PC-3 (cell line): ENCODE results near the gene TSPAN32. TPM values are rescaled to one million over a fixed set of nuclear protein-coding genes. Genes with fewer than 3 reads are reported as not detected.

Experiments
- ATAC-seq: fragments of 200-7000 bp; cut with Tn5 transposase; 2 replicates; pipeline ENCODE4 v1.9.1; 2020; ENCODE audit warnings: mild to moderate bottlenecking, moderate library complexity
- BruUV-seq: library from RNA; stranded (reverse); fragments of 400-500 nt; replicated peaks from 2 replicates; lab custom pipeline; 2021; lab: Mats Ljungman, UMichigan
- CTCF ChIA-PET: fragments of 300-600 bp; sonication (Branson Sonifier 250); formaldehyde crosslinking; loops from one replicate; lab custom pipeline; 2022; ENCODE audit warnings: antibody characterized with exemption; lab: Charles Lee
- POLR2A ChIA-PET: fragments of 300-600 bp; sonication (Branson Sonifier 250); formaldehyde crosslinking; loops from one replicate; lab custom pipeline; 2022; ENCODE audit warnings: antibody characterized with exemption; ENCODE audit not compliant: unreplicated experiment; lab: Charles Lee
- DNase-seq: peaks from one replicate; pipeline ENCODE4 v3.0.0-alpha.2; 2015
- H2AFZ ChIP-seq: fragments of 300-600 bp; sonication (generic); 2 replicates; pipeline ENCODE4 v1.6.0; 2016; ENCODE audit warnings: antibody characterized with exemption, low read length
- H3F3A ChIP-seq: fragments of 300-600 bp; sonication (generic); one replicate; pipeline ENCODE4 v1.6.0; 2017; ENCODE audit warnings: antibody characterized with exemption, low read length, control low read depth, mild to moderate bottlenecking; ENCODE audit not compliant: unreplicated experiment
- H3K27ac ChIP-seq: fragments of 300-600 bp; sonication (generic); 2 replicates; pipeline ENCODE4 v1.5.1; 2016; ENCODE audit warnings: mild to moderate bottlenecking, low read length
- H3K27me3 ChIP-seq: fragments of 300-600 bp; sonication (generic); 2 replicates; pipeline ENCODE4 v1.6.1; 2016; ENCODE audit warnings: low read length, mixed read lengths
- H3K36me3 ChIP-seq: fragments of 300-600 bp; sonication (generic); 2 replicates; pipeline ENCODE4 v1.6.1; 2016; ENCODE audit warnings: low read depth, mixed run types, low read length, mixed read lengths
- H3K4me1 ChIP-seq: fragments of 300-600 bp; sonication (generic); 2 replicates; pipeline ENCODE4 v1.5.1; 2016; ENCODE audit warnings: low read length; ENCODE audit not compliant: insufficient read depth
- H3K4me2 ChIP-seq: fragments of 300-600 bp; sonication (generic); 2 replicates; pipeline ENCODE4 v1.6.0; 2016; ENCODE audit warnings: low read length
- H3K4me3 ChIP-seq: fragments of 300-600 bp; sonication (generic); 2 replicates; pipeline ENCODE4 v1.5.1; 2016; ENCODE audit warnings: mild to moderate bottlenecking, low read length, mixed read lengths
- H3K79me2 ChIP-seq: fragments of 300-600 bp; sonication (generic); 2 replicates; pipeline ENCODE4 v1.6.1; 2017; ENCODE audit warnings: low read length, mixed read lengths
- H3K9ac ChIP-seq: fragments of 300-600 bp; sonication (generic); 2 replicates; pipeline ENCODE4 v1.6.0; 2016; ENCODE audit warnings: mild to moderate bottlenecking, low read length
- H3K9me2 ChIP-seq: fragments of 300-600 bp; sonication (generic); replicated peaks from 2 replicates; pipeline ENCODE4 v1.6.1; 2016; ENCODE audit warnings: mixed run types, low read length, mixed read lengths
- H3K9me3 ChIP-seq: fragments of 300-600 bp; sonication (generic); 2 replicates; pipeline ENCODE4 v1.6.1; 2016; ENCODE audit warnings: low read length, mixed read lengths
- H4K20me1 ChIP-seq: fragments of 300-600 bp; sonication (generic); 2 replicates; pipeline ENCODE4 v1.6.1; 2016; ENCODE audit warnings: low read length, mixed read lengths
- EZH2 ChIP-seq: fragments of 300-600 bp; sonication (generic); IDR thresholded peaks from one replicate; pipeline ENCODE4 v1.6.1; 2017; ENCODE audit warnings: antibody characterized with exemption, mild to moderate bottlenecking, low read length; ENCODE audit not compliant: unreplicated experiment
- EZH2phosphoT487 ChIP-seq: fragments of 300-600 bp; sonication (generic); IDR thresholded peaks from 2 replicates; pipeline ENCODE4 v1.6.1; 2018; ENCODE audit warnings: mild to moderate bottlenecking, antibody characterized with exemption, low read length, borderline replicate concordance
- intact Hi-C: fragments of 100-400 bp; cut with micrococcal nuclease; formaldehyde crosslinking; loops from 2 replicates; pipeline ENCODE4 v1.9.0; 2023
- total RNA-seq: library from RNA; depleted of rRNA; stranded (reverse); fragments of >200 nt; gene quantifications from 2 replicates; pipeline ENCODE4 v1.2.3, GENCODE V29; 2014
- TF ChIP-seq, protein P1 (sequence below): fragments of 300-600 bp; sonication (generic); conservative IDR thresholded peaks from 2 replicates; pipeline ENCODE4 v1.5.1; 2017; ENCODE audit warnings: antibody characterized with exemption, low read depth, mild to moderate bottlenecking, low read length

The TSPAN32 gene
- total RNA-seq, 1 experiment from 2014 or later, result not detected

- no TSS peak for BruUV-seq
- peaks cover 8% of the 10 kb centered on the region; the same call in 1 of the 2 replicates for H3K4me1 ChIP-seq
- POLR2A ChIA-PET, result no interaction called here
- ATAC-seq (no peak), DNase-seq (no peak)
- H3F3A ChIP-seq, result no peaks in the 10 kb centered on the region
- H3K4me2 ChIP-seq, result no peak overlapping the region
- intact Hi-C loops, result no loop called here
- no peak overlapping the region for H3K4me3 ChIP-seq
- no peak overlapping the region for H3K9ac ChIP-seq
- no peak for TF ChIP-seq EZH2
- TF ChIP-seq, protein P1, sequence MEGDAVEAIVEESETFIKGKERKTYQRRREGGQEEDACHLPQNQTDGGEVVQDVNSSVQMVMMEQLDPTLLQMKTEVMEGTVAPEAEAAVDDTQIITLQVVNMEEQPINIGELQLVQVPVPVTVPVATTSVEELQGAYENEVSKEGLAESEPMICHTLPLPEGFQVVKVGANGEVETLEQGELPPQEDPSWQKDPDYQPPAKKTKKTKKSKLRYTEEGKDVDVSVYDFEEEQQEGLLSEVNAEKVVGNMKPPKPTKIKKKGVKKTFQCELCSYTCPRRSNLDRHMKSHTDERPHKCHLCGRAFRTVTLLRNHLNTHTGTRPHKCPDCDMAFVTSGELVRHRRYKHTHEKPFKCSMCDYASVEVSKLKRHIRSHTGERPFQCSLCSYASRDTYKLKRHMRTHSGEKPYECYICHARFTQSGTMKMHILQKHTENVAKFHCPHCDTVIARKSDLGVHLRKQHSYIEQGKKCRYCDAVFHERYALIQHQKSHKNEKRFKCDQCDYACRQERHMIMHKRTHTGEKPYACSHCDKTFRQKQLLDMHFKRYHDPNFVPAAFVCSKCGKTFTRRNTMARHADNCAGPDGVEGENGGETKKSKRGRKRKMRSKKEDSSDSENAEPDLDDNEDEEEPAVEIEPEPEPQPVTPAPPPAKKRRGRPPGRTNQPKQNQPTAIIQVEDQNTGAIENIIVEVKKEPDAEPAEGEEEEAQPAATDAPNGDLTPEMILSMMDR, result no peak
- no peak for TF ChIP-seq EZH2phosphoT487
- no peaks in the 10 kb centered on the region for H3K36me3 ChIP-seq
- no peaks in the 10 kb centered on the region for H4K20me1 ChIP-seq
- H3K27me3 ChIP-seq, result no peaks in the 10 kb centered on the region
- no peaks in the 10 kb centered on the region for H3K9me2 ChIP-seq
- no peak overlapping the region for H3K27ac ChIP-seq
- H3K9me3 ChIP-seq, result no peaks in the 10 kb centered on the region
- CTCF ChIA-PET, result no interaction called here
- no peak overlapping the region for H2AFZ ChIP-seq
- H3K79me2 ChIP-seq, result no peaks in the 10 kb centered on the region
These were observed 27.0 kb downstream of the TSPAN32 start for GRCh38 chr11:2328656-2329354.

DNA sequence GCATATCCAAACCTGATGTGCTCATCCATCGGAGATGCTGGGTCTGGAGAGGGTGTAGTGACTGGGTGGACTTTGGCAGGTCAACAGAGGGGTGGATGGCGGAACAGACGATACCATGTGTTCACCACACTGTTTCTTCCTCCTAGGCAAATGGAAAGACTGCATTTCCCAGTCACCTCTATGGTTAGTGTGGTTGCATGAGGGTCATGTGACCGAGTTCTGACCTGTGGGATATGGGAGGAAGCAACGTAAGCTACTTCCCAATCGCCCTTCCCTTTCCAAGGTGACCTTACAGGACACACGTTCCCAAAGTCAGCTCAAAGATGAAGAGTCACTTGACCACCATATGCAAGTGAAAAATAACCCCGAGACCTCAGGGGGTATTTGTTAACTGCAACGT, 27.7 kb downstream of the TSPAN32 start:
- no peaks in the 10 kb centered on the region for H3F3A ChIP-seq
- BruUV-seq, result no TSS peak
- ChIA-PET POLR2A (no interaction called here), CTCF (no interaction called here)
- DNase-seq (no peak), ATAC-seq (no peak)
- H3K9ac ChIP-seq, result no peak overlapping the region
- H2AFZ ChIP-seq, result no peak overlapping the region
- no peak overlapping the region for H3K4me2 ChIP-seq
- no peaks in the 10 kb centered on the region for H3K79me2 ChIP-seq
- H3K9me2 ChIP-seq, result no peaks in the 10 kb centered on the region
- no peak overlapping the region for H3K4me3 ChIP-seq
- H3K27ac ChIP-seq, result no peak overlapping the region
- H3K36me3 ChIP-seq, result no peaks in the 10 kb centered on the region
- no peaks in the 10 kb centered on the region for H3K27me3 ChIP-seq
- H3K4me1 ChIP-seq, result peaks cover 8% of the 10 kb centered on the region; the same call in 1 of the 2 replicates
- intact Hi-C loops, result no loop called here
- no peaks in the 10 kb centered on the region for H4K20me1 ChIP-seq
- TF ChIP-seq EZH2phosphoT487, result no peak
- no peak for TF ChIP-seq EZH2
- TF ChIP-seq, protein P1, result no peak
- no peaks in the 10 kb centered on the region for H3K9me3 ChIP-seq

DNA sequence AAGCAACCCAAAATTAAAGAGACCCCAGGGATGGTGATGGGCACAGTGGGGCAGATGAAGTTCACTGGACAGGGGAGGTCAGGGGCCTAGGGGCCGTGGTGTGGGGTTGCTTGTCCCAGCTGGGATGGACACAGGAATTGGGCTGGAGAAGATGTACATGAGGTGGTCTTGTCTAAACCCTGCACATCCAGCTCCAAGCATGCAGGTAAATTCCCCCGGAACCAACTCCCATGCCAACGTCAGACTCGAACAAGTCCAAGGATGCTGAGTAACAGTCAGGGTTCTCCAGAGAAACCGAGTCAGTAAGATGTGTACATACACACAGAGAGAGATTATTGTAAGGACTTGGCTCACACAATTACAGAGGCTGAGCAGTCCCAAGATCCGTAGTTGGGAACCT, 28.9 kb downstream of the TSPAN32 start:
- Histone ChIP-seq H3K9ac (no peak overlapping the region), H3K4me3 (no peak overlapping the region), H3K9me2 (no peaks in the 10 kb centered on the region), H3F3A (no peaks in the 10 kb centered on the region), H3K4me1 (peaks cover 4% of the 10 kb centered on the region; the same call in 1 of the 2 replicates), H3K9me3 (no peaks in the 10 kb centered on the region), H3K79me2 (no peaks in the 10 kb centered on the region), H3K27ac (no peak overlapping the region), H3K27me3 (0 out of 2 replicates have a peak, but pooled peaks cover 1% of the 10 kb centered on the region), H3K36me3 (no peaks in the 10 kb centered on the region), H3K4me2 (no peak overlapping the region), H2AFZ (no peak overlapping the region), H4K20me1 (no peaks in the 10 kb centered on the region)
- POLR2A ChIA-PET, result no interaction called here
- CTCF ChIA-PET, result no interaction called here
- ATAC-seq (no peak), DNase-seq (no peak)
- BruUV-seq, result no TSS peak
- intact Hi-C loops, result no loop called here
- TF ChIP-seq EZH2, result no peak
- TF ChIP-seq EZH2phosphoT487, result no peak
- TF ChIP-seq, protein P1, result no peak
